Measurements from ENCODE around the gene SHISA7. TPM values are rescaled to one million over a fixed set of nuclear protein-coding genes. Genes with fewer than 3 reads are reported as not detected.
"Not testable (repeated sequence)": the region's sequence is repeated elsewhere in the genome, so short reads cannot be mapped to it uniquely, and the experiment has no call there.

The SHISA7 gene
- total and polyA plus RNA-seq, 7 donors = 0.01 TPM; not detected in 6

DNA sequence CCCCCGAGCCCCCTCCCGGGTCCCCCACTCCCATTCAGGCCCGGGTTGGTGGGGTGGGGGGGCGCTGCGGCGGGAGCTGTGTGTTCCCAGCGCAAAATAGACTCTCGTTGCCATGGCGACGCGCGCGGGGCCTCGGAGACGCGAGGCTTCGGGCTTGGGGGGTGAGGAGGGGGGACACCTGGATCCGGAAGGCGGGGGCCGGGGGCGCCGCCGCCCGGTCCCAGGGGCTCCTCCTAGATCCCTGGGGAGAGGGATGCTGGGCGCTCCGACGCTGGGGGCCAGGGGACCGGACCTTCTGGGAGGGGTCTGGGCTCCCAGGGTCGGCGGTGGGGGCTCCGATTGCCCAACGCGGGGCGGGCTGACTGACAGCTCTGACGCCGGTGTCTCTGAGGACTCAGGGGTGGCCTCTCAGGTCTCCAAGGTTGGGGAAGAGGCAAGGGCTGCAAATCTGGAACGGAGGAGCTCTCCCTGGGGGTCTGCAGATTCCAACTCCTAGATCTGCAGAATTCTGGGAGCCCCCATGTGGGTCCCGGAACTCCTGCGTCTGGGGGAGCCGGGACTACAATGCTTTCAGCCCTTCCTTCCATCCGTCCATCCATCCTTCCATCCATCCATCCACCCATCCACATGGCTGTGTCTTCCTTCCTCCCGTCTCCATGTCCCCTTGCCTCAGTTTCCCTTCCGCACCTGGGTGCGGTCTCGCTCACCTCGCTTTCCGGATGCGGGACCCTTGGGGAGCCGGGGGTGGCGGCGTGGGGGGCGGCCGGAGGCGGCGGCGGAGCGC, 9.1 kb upstream of the SHISA7 start:
- Histone ChIP-seq H3K4me1 (peaks cover 6% of the 10 kb centered on the region), H3K27me3 (ENCODE audit: insufficient read depth in 3 of 3, low read length in 2 of 3) (peaks cover 0 to 28% (median 24%) of the 10 kb centered on the region in 3 donors), H3K27ac (no peak overlapping the region), H3K9me3 (no peaks in the 10 kb centered on the region), H3K36me3 (ENCODE audit: insufficient read depth in 1 of 2, low read depth in 1 of 2) (no peaks in the 10 kb centered on the region), H3K4me3 (no peak overlapping the region)
- intact Hi-C loops (cut with DNase I) = loop anchor here in 1 of 2 donors (5.0 kb wide), 1 partner anchor 65 kb away; the partner anchor contains the start of gene RPL28
- TF ChIP-seq, protein P1, sequence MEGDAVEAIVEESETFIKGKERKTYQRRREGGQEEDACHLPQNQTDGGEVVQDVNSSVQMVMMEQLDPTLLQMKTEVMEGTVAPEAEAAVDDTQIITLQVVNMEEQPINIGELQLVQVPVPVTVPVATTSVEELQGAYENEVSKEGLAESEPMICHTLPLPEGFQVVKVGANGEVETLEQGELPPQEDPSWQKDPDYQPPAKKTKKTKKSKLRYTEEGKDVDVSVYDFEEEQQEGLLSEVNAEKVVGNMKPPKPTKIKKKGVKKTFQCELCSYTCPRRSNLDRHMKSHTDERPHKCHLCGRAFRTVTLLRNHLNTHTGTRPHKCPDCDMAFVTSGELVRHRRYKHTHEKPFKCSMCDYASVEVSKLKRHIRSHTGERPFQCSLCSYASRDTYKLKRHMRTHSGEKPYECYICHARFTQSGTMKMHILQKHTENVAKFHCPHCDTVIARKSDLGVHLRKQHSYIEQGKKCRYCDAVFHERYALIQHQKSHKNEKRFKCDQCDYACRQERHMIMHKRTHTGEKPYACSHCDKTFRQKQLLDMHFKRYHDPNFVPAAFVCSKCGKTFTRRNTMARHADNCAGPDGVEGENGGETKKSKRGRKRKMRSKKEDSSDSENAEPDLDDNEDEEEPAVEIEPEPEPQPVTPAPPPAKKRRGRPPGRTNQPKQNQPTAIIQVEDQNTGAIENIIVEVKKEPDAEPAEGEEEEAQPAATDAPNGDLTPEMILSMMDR (IDR thresholded peaks at IDR 0.05) = no peak
- DNase-seq (no peak), ATAC-seq (no peak)
- 2 to 3% (median 2%) methylated on average over 45 to 57 of the region's 57 CpGs for WGBS, 3 donors

DNA sequence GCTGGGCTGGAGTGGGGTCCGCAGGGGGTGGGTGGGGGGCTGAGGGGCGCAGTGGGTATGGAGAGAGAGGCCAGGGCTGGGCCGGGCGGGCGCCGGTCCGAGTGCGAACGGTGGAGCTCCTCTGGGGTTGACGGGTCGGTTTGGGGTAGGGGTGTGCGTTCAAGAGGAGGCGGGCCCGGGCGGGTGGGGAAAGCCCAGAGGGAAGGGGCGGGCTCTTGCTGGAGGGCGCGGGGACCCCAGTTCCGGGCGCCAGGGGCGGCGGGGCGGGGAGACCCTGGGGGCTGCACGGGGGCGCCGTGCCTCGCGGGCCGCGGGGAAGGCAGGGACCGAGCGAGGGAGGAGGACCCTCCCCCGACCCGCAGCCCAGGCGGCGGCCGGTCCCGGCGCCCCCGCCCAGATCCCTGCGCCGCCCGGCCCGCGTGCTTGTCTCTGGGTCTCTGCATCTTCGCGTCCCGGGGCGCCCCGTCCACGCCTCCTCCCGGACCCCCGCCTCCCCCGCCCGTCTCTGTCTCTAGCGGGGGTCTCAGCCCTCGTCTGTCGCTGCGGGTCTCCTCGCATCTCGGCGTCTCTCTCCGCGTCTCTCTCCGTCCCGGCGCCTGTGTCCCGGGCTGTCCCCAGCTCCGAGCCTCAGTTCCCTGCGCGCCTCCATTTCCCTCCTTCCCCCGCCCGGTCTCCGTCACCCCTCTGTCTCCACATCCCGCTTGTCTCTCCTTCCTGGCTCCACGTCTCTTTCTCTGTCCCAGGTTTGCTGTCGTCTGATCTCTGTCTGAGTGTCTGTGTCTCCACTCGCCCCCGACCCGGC, 8.3 kb upstream of the SHISA7 start:
- ATAC-seq = no peak
- H3K9me3 ChIP-seq = no peaks in the 10 kb centered on the region
- 0 to 1% (median 0%) methylated on average over 36 to 80 of the region's 80 CpGs for WGBS, 3 donors
- TF ChIP-seq, protein P1 (IDR thresholded peaks at IDR 0.05) = no peak
- H3K36me3 ChIP-seq (ENCODE audit: insufficient read depth in 1 of 2, low read depth in 1 of 2) = no peaks in the 10 kb centered on the region
- no peak overlapping the region for H3K4me3 ChIP-seq
- peaks cover 0 to 33% (median 24%) of the 10 kb centered on the region in 3 donors for H3K27me3 ChIP-seq (ENCODE audit: insufficient read depth in 3 of 3, low read length in 2 of 3)
- no peak overlapping the region for H3K27ac ChIP-seq
- H3K4me1 ChIP-seq = peaks cover 6% of the 10 kb centered on the region
- intact Hi-C loops (cut with DNase I) = loop anchor here in 1 of 2 donors (5.0 kb wide), 1 partner anchor 64 kb away; the partner anchor contains the start of gene RPL28
- no peak for DNase-seq

DNA sequence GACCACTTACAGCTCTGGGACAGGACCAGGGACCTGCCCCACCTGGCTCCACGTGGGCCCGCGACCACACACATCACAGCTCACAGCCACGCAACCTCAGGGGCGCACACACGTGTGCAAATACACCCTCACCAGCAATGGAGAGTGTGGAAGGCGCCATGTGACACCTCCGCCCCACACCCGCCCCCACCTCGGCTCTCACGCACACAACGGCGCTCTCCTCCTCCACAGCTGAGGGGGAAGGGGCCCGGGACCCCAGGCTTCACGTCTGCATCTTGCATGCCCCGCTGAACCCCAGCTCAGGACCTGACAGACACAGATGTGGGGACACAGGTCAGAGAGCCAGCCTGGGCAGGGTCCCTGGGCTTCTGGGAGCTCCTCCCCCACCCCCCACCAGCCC, 6.4 kb upstream of the SHISA7 start:
- Histone ChIP-seq H3K27me3 (ENCODE audit: insufficient read depth in 3 of 3, low read length in 2 of 3) (peaks cover 0 to 51% (median 32%) of the 10 kb centered on the region in 3 donors), H3K27ac (no peak overlapping the region), H3K4me3 (no peak overlapping the region), H3K4me1 (peaks cover 6% of the 10 kb centered on the region), H3K9me3 (no peaks in the 10 kb centered on the region), H3K36me3 (ENCODE audit: insufficient read depth in 1 of 2, low read depth in 1 of 2) (no peaks in the 10 kb centered on the region)
- ATAC-seq (no peak), DNase-seq (no peak)
- TF ChIP-seq, protein P1 (IDR thresholded peaks at IDR 0.05) = no peak
- intact Hi-C loops (cut with DNase I) = no loop called here
- WGBS, 3 donors = 31 to 39% (median 34%) methylated on average over 12 to 16 of the region's 16 CpGs

DNA sequence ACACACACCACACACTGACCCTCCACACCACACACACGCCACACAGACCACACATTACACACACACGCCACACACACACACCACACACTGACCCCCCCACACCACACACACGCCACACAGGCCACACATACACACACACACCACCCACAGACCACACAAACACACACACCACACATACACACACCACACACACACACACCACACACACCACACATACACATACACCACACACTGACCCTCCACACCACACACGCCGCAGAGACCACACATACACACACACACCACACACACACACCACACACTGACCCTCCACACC, 5.0 kb upstream of the SHISA7 start:
- intact Hi-C loops (cut with DNase I); DNase-seq: not testable (repeated sequence)
- WGBS, 3 donors = 77 to 89% (median 83%) methylated on average over 5 of the region's 5 CpGs

More for the DNA sequence above, 5.0 kb upstream of the SHISA7 start:
- not testable (repeated sequence) for H3K4me3 ChIP-seq; H3K4me1 ChIP-seq; ATAC-seq; H3K9me3 ChIP-seq; H3K36me3 ChIP-seq (ENCODE audit: insufficient read depth in 1 of 2, low read depth in 1 of 2); H3K27ac ChIP-seq
- peaks cover 0 to 62% (median 42%) of the 10 kb centered on the region in 3 donors for H3K27me3 ChIP-seq (ENCODE audit: insufficient read depth in 3 of 3, low read length in 2 of 3)

All from psoas muscle (tissue), 8 donors.